ENCODE data around the gene TENM3.
"Not testable (repeated sequence)": the region's sequence is repeated elsewhere in the genome, so short reads cannot be mapped to it uniquely, and the experiment has no call there.

TENM3 gene

DNA sequence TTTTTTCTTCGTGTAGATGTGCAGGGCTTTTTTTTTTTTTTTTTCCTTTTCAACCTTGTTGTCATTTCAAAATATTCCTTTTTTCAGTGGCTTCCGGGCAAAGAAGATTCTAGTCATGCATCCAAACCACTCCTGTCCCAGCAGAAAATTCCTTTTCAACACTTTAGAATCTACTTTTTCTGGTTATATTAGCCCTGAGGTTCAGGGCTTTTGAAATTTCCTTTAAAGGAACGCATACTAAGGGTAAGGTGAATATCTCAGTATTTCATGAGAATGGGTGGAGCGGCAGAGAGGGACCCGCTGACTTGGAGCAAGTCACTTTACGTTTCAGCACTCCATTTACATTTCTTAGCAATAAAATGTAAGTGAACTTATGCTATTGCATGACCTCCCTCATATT lies 15.6 kb upstream of the TENM3 start:
- DNase-seq (ENCODE audit: extremely low read depth in 1 of 2, low read depth in 1 of 2): no peak

DNA sequence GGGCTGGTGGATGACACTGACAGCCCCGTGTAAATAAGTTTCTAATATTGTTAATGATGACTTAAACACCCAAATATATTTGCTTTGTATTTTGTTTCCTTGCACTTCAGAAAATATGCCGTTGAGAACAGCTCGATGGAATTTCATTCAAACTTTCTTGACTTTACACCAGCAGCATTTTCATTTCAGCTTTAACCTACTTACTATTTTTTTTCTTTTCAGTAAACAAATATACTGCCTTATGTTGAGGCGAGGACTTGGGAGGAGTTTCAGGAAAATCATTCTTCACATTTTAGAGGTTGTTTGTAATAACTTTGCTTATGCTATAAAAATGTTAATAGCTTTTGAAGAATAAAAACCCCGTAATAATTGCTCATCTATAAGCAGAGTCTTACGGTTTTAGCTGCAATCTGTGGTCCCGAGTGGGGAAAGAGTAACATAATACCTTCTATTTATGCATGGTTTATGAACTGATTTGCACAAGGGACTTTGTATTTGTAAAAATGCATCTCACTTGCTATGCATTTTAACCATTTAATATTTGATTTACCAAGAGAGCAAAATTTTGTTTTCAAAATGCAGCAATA lies 14.1 kb upstream of the TENM3 start:
- DNase-seq (ENCODE audit: extremely low read depth in 1 of 2, low read depth in 1 of 2): no peak

DNA sequence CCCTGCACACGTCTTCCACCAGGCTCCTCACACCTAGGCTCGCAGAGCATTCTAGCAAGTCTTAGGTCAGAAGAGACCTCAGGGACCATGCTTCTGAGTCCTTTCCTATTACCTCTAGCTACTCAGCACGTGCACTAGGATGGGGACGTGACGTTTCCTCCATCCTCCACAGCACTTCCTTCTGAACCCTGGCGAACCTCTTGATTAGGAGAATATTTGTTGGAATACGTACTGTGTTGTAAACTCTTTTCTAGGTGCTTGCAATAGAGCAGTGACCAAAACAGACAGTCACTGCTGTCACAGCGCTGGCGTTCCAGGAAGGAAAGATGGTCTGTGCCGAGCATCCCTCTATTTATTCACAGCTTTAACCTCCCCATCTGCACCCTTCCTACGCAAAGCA lies 12.9 kb upstream of the TENM3 start:
- DNase-seq (ENCODE audit: extremely low read depth in 1 of 2, low read depth in 1 of 2): no peak

DNA sequence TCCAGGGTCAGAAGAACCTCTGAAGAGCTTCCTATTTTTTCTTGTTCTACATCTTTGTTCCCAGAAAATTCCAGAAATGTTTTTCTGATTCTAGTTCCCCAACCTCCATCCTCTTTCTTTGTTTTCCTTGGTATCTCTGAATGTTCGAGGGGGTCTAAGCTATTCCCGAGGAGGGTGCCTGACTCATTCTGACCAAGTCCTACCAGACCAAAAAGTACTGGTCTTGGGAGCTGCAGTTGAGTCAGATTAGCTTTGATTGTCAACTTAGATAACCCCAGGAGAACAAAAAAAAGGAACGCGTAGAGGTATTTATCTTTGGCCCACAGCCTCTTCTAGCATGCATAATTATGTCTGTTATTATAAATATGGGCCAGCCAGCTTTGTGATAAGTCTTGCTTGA lies 12.1 kb upstream of the TENM3 start:
- DNase-seq (ENCODE audit: extremely low read depth in 1 of 2, low read depth in 1 of 2): no peak

DNA sequence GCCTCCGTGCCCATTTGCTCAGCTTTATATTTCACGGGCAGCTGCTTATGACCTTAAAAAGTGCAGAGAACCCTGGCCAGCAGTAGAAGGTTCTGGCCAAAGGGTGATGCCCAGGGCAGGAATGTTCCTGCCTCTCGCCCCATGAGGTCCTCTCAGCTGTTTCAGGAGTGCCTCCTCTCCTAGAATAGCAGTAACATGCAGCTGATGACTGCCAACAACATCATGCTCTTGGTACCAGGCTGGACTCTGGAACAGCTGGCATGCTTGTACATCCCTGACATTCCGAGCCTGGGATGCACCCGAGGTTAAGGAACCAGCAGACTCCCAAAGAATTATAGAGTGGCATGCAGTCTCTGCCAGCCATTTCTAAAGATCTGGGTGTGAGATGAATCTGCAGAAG lies 11.7 kb upstream of the TENM3 start:
- no peak for DNase-seq (ENCODE audit: extremely low read depth in 1 of 2, low read depth in 1 of 2)

DNA sequence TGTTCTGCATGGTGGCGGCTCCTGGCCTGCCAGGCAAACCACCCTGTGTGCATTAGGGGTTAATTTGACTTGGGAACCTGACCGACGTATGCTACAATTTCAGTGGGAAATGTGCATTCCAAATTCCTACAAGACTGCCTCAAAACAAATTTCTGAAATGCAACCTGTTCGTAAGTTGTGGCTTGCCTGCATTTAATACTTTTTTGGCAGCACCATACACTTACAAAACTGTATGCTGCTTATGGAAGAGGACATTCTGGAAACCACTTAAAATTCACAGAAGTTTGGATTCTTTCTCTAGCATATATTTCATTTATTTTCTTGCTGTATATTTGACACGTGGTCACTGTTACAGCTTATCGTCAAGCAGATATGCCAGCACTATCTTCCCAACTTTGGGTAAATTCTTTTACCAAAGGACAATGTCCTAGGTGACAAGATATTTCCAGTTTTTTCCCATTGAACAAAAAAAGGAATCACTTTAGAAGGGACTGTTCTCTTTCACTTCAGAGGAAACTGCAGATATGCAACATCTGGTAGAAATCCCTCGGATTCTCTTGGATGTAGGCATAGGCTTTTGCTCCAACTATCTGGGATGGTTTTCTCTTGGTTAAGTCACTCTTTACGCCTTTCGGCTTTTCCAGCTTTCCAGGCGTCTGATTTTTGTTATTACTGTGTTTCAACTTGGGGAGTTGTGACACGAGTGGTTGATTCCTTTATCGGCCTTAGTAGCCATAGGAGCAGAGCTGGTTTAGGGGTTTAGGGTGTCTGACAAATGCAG lies 9.7 kb upstream of the TENM3 start:
- no peak for DNase-seq (ENCODE audit: extremely low read depth in 1 of 2, low read depth in 1 of 2)

DNA sequence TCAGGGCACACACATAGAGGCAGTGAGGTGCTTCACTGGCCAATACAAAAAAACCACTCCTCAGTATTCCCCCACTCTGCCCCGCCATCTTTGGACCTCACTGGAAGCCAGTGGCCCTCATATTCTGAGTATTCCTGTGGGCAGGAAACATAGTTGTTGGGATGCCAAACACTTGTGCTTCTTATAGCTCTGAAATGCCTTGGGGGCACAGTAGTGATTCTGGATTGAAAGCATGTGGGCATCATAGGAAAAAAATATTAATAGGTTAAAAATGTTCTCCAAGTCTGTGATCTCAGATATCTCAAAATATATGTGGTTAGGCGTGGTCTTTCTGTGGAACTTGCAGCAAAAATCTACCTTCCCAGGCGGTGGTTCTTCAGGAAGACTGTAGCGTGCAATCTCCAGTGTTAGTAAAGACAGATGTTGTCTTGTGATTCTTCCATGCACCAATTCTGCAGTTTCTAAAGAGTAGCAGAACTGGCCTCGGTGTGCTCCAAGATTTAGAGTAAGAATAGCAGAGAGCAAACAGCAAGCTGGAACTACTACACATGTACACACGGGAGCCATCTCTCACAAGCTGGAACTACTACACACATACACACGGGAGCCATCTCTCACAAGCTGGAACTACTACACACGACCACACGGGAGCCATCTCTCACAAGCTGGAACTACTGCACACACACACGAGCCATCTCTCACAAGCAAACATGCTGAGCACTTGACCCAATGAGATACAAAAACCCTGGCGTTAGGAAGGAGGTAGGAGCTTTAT lies 8.0 kb upstream of the TENM3 start:
- no peak for DNase-seq (ENCODE audit: extremely low read depth in 1 of 2, low read depth in 1 of 2)

DNA sequence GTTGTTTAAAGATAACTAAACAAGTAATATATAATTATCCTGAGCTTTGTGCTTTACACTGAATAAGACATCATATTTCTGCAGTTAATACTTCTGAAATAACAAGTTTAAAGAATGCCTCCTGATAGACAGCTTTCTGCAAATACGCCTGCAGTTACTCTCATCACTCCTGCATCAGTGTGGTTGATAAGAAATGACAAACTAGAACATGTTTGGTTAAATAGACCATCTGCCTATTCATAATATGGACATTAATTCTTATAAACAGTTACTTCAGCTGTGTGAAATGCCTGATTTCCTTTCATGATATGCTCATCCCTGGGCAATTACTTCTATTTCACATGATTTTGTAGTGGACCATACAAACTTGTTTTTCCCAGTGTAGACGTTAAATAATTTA lies 7.0 kb upstream of the TENM3 start:
- no peak for DNase-seq (ENCODE audit: extremely low read depth in 1 of 2, low read depth in 1 of 2)

DNA sequence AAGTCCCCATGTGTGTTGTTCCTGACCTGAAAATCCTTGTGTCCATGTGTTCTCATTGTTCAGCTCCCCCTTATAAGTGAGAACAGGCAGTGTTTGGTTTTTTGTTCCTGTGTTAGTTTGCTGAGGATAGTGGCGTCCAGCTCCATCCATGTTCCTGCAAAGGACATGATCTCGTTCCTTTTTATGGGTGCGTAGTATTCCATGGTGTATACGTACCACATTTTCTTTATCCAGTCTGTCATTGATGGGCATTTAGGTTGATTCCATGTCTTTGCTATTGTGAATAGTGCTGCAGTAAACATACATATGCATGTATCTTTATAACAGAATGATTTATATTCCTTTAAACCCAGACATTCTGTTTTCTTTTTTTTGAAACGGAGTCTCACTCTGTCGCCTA lies 6.2 kb upstream of the TENM3 start:
- DNase-seq (ENCODE audit: extremely low read depth in 1 of 2, low read depth in 1 of 2): not testable (repeated sequence)

DNA sequence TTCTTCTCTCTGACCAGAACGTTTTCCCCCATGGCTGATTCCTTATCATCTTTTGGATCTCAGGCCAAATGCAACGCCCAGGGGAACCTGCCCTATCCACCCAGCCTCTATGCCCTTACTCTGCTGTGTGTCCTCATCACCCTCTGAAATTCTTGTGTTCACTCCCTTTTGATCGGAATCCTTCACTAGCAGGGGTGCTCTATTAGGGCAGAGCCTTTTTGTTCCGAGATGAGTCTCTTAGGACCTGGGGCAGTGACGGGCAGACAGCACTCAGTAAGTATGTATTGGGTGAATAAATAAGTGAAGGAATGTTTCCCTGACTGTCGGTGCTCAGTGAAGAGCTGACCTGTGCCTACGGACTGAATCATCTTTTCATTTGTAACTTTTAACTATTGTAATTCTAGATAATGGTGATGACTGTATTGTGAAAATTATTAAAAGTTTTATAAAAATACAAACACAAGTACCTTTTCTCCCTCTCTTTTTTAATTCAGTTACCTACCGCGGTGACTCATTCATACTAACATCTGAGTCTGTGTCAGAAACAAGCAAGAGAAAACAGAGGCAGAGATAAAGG lies 4.8 kb upstream of the TENM3 start:
- DNase-seq (ENCODE audit: extremely low read depth in 1 of 2, low read depth in 1 of 2): no peak

DNA sequence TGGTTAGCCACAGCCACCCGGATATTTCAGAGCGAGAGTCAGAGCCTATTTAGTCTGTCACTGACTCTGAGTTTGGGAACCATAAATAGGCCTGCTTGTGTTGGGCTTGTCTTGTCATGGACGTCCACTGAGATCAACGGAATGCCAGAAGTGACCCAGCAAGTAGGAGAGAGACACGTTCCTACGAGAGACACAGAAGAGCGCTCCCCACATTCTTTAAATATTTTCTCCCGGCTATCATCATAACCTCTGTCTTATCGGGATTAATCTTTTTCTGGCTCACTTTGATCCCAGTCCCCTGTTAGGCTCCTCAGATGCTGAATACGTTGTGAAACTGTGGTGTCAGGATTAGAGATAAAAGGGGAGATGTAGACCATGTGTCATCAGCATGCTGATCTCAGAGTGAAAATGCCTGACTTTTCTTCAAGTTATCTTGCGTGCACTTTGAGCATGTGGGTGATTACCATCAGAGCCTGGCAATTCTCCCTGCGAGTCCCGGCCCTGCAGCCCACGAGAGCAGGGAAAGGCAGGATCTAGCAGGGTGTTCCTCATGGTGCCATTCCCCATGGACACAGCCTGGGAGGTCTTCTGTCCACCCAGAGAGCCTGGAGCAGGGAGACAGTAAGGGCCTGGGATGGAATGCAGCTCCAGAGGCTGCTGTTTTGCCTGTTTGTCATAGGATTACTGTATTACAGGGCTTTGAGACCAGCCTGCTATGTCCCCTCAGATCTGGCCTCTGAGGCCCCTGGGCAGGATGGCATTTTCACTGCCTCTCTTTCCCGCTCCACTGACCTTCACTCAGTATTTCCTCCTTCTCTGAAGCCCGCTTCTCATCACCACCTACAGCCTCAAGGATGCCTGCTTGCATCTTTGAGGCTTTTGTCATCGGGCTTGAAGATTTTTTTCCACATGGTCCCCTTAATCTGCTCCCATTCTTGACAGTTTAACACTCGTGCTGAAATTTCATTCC lies 2.8 kb upstream of the TENM3 start:
- DNase-seq (ENCODE audit: extremely low read depth in 1 of 2, low read depth in 1 of 2): no peak

DNA sequence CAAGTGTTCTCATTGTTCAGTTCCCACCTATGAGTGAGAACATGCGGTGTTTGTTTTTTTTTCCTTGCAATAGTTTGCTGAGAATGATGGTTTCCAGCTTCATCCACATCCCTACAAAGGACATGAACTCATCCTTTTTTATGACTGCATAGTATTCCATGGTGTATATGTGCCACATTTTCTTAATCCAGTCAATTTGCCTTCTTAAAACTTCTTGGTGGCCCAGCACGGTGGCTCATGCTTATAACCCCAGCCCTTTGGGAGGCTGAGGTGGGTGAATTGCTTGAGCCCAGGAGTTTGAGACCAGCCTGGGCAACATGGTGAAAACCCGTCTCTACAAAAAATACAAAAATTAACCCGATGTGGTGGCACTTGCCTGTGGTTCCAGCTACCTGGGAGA lies 942 bp upstream of the TENM3 start:
- DNase-seq (ENCODE audit: extremely low read depth in 1 of 2, low read depth in 1 of 2): not testable (repeated sequence)

DNA sequence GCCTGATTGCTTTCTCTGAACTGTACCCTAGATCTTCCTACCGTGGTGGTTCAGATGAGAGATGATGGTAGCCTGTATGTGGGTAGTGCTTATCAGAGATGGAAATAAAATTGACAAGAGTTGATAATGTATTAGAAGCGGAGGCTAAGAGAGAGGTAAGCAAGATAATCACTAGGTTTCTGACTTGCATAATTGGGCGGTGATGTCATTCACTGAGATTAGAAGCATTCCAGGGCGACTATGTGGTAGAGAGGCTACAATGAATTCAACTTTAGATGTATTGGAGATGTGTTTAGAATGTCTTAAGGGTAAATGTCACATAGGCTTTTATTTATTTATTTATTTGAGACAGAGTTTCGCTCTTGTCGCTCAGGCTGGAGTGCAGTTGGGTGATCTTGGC lies 415 bp upstream of the TENM3 start:
- DNase-seq (ENCODE audit: extremely low read depth in 1 of 2, low read depth in 1 of 2): no peak

DNA sequence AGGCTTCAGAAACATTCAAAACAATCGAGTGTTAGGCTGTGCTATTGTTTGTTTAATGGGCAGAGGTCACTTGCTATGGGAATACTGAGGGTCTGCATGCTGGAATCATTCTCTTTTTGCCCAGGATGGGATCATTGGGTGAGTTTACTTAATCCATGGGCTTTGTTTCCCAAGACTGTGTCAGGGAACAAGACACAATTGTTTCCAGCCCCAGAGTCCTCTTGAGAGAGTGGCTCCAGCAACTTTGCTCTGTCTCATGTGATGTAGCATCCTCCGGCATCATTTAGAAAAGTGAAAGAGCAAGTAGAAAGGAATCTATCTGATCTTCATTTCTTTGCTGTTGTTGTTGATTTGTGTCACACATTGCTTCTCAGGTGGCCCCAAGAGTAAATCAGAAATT lies 1.8 kb downstream of the TENM3 start:
- no peak for DNase-seq (ENCODE audit: extremely low read depth in 1 of 2, low read depth in 1 of 2)

DNA sequence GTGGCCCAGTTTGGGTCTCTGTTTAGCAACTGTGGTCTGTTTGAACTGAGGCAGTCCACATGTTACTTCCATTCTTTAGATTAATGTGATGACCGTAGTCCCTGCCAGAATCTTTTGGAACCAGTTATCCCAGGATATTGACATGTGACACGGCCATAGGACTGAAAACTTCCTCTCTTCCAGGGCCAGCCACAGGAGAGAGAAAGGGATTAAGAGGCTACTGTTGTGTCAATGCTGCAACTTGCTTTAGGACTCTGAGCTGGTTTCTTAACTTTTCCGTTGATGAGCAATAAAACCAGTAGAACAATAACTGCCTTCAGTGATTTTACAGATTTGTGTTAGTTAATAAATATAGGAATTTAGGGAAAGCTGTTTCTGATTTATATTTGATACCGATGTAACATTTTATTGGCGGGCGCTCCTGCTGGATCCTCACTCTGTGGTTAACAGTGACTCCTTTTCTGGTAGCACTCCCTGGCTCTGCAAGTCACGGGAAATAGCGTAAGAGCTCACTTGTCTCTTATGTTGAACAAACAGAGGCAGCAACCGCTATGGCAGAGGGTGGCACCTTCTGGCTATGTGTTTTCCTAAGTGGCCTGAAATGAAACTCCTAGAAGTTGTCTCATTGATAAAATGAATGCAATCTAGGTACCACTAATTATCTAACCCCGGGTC lies 2.5 kb downstream of the TENM3 start:
- no peak for DNase-seq (ENCODE audit: extremely low read depth in 1 of 2, low read depth in 1 of 2)

DNA sequence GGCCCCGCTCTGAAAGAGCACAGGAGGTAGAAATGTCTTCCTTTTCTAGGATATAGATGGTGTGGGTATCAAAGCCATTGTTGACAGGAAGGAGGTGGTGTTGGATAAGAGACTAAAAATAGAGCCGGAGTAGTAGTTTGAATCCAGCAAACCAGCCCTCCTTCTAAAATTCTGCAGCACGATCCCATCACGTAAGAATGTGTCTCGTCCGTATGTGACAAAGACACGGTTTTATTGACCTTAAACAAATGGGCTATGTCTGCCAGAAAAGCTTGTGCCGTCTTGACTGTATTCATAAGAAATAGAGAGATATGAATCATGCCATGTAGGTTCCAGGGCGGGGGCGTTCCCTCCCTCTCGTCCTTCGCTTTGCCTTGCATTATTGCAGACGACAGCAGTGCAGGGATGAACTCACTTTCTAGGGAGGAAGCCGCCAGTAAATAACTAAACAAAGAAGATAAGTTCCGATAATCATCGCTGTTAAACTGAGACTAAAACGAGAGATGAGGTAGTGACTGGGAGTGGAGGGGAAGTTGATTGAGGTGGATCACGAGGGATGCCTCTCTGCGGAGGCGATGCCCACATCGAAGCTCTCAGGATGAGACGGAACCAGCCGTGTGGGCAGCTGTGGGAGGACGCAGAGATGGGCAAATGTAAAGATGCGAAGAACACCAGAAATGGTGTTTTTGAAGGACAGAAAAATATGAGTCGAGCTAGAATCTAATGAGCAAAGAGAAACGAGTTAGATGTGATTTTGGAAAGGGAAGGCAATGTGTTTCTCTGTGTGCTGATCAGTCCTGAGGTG lies 3.4 kb downstream of the TENM3 start:
- no peak for DNase-seq (ENCODE audit: extremely low read depth in 1 of 2, low read depth in 1 of 2)

DNA sequence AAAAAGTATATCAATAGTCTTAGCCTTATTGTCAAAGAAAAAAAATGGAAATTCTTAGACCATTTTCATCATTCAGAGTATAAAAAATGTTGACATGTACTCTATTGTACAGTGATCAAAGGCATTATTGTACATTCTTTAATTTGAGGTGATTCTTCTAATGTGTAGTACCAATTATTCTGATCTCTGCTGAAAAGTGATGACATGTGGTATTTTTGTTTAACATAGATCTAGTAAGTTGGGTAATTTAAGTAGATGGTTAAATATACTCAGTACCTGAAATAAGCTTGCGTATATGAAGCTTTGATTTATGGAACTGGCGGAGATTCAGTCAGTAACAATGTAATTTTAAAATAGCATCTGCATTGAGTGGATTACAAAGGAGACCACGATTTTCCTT lies 5.1 kb downstream of the TENM3 start:
- no peak for DNase-seq (ENCODE audit: extremely low read depth in 1 of 2, low read depth in 1 of 2)

DNA sequence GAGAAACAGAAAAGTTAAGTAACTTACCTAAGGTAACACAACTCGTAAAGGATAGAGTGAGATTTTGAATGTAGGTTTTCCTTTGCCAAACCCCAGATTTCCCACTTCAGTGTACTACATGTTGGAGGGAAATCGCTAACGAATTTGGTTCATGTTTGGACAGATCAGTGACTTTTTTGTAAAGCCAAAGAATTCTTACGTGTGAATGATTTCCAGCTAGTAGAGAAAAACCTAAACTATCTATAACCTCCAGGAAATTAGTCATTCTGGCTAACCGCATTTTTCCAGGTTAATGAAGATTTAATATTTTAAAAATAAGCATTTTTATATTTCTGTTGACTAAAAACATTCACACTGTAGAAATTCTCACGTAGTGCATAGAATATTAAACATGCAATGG lies 7.2 kb downstream of the TENM3 start:
- DNase-seq (ENCODE audit: extremely low read depth in 1 of 2, low read depth in 1 of 2): no peak

DNA sequence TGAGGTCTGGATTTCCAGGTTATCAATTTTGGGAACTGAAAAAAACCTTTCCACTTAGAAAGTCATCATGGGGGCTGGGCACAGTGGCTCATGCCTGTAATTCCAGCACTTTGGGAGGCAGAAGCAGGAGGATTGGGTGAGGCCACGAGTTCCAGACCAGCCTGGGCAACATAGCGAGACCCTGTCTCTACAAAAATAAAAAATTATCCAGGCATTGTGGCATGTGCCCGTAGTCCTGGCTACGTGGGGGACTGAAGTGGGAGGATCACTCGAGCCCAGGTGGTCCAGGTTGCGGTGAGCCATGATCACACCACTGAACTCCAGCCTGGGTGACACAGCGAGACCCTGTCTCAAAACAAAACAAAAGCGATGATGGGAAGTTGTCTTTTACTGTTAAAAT lies 7.9 kb downstream of the TENM3 start:
- DNase-seq (ENCODE audit: extremely low read depth in 1 of 2, low read depth in 1 of 2): no peak

Measured in activated CD8-positive, alpha-beta memory T cell treated with anti-CD3 and anti-CD28 coated beads for 1 hour (primary cell).